Ovary (tissue), 3 donors: ENCODE measurements around the gene DCTN3.

Source experiments
- EP300 ChIP-seq: sonication (generic); formaldehyde crosslinking; IDR thresholded peaks from one replicate; pipeline ENCODE4 v1.6.1; 2017; ENCODE audit warnings: antibody characterized with exemption
- POLR2A ChIP-seq: fragments of 450-650 bp; IDR thresholded peaks from one replicate; pipeline ENCODE4 v1.6.1; 2017; ENCODE audit warnings: antibody characterized with exemption, mild to moderate bottlenecking, moderate library complexity
- TF ChIP-seq, protein P1 (sequence below), 3 donors: fragments of 450-650 bp in 2 of 3; fragments of 200-600 bp in 1 of 3; IDR thresholded peaks; one replicate each; pipeline versions ENCODE4 v1.5.1 to v1.8.0; 2016 to 2022; ENCODE audit warnings: antibody characterized with exemption in 3 of 3, mild to moderate bottlenecking in 1 of 3
- donor health status: DM: no; HTN: no; CAD: no.

GRCh38 chr9:34566322-34566721, 54.0 kb downstream of the DCTN3 start:
- no peak for TF ChIP-seq POLR2A
- TF ChIP-seq, protein P1, sequence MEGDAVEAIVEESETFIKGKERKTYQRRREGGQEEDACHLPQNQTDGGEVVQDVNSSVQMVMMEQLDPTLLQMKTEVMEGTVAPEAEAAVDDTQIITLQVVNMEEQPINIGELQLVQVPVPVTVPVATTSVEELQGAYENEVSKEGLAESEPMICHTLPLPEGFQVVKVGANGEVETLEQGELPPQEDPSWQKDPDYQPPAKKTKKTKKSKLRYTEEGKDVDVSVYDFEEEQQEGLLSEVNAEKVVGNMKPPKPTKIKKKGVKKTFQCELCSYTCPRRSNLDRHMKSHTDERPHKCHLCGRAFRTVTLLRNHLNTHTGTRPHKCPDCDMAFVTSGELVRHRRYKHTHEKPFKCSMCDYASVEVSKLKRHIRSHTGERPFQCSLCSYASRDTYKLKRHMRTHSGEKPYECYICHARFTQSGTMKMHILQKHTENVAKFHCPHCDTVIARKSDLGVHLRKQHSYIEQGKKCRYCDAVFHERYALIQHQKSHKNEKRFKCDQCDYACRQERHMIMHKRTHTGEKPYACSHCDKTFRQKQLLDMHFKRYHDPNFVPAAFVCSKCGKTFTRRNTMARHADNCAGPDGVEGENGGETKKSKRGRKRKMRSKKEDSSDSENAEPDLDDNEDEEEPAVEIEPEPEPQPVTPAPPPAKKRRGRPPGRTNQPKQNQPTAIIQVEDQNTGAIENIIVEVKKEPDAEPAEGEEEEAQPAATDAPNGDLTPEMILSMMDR (IDR thresholded peaks at IDR 0.05) = no peak
- no peak for TF ChIP-seq EP300
